GM19372 (cell line): ENCODE data around the gene IFNAR2.
"Not testable (repeated sequence)": the region's sequence is repeated elsewhere in the genome, so short reads cannot be mapped to it uniquely, and the experiment has no call there.

Source experiments
- ATAC-seq: cut with Tn5 transposase; IDR thresholded peaks from one replicate; pipeline ENCODE4 v1.9.1; 2021; ENCODE audit warnings: mild to moderate bottlenecking, low read depth, moderate library complexity; ENCODE audit not compliant: unreplicated experiment

Gene IFNAR2

GRCh38 chr21:33212159-33212851, 17.4 kb upstream of the IFNAR2 start:
- ATAC-seq = no peak

GRCh38 chr21:33214056-33214455, 15.7 kb upstream of the IFNAR2 start:
- no peak for ATAC-seq

- no peak for ATAC-seq
Measured at GRCh38 chr21:33217138-33217520, 12.6 kb upstream of the IFNAR2 start.

- ATAC-seq = no peak
Measured at GRCh38 chr21:33219300-33219699, 10.4 kb upstream of the IFNAR2 start.

GRCh38 chr21:33219954-33220353, 9.8 kb upstream of the IFNAR2 start:
- no peak for ATAC-seq

- ATAC-seq = not testable (repeated sequence)
Measured at GRCh38 chr21:33225376-33225775, 4.4 kb upstream of the IFNAR2 start.

- ATAC-seq = no peak
Measured at GRCh38 chr21:33228455-33228854, 1.3 kb upstream of the IFNAR2 start.

- no peak for ATAC-seq
Measured at GRCh38 chr21:33229099-33229783, 497 bp upstream of the IFNAR2 start.

- ATAC-seq = no peak
Measured at GRCh38 chr21:33230545-33231324, 997 bp downstream of the IFNAR2 start.

GRCh38 chr21:33231526-33231925, 1.8 kb downstream of the IFNAR2 start:
- ATAC-seq = no peak

GRCh38 chr21:33232291-33233034, 2.7 kb downstream of the IFNAR2 start:
- no peak for ATAC-seq

- ATAC-seq = no peak
Measured at GRCh38 chr21:33234635-33235520, 5.1 kb downstream of the IFNAR2 start.

- ATAC-seq = no peak
Measured at GRCh38 chr21:33236013-33236686, 6.4 kb downstream of the IFNAR2 start.

- ATAC-seq = no peak
Measured at GRCh38 chr21:33236766-33237165, 7.0 kb downstream of the IFNAR2 start.

GRCh38 chr21:33237486-33237885, 7.7 kb downstream of the IFNAR2 start:
- no peak for ATAC-seq

GRCh38 chr21:33238146-33238545, 8.4 kb downstream of the IFNAR2 start:
- ATAC-seq = no peak

- ATAC-seq = peak; percentile 77
Measured at GRCh38 chr21:33238565-33239255, 9.0 kb downstream of the IFNAR2 start.

GRCh38 chr21:33239559-33240127, 9.9 kb downstream of the IFNAR2 start:
- not testable (repeated sequence) for ATAC-seq
